Upper lobe of left lung (tissue), 4 donors: ENCODE results near the gene DUSP18.

Source experiments
- EP300 ChIP-seq, 4 donors: sonication (generic); formaldehyde crosslinking; IDR thresholded peaks; one replicate each; pipeline ENCODE4 v1.5.1; 2017; ENCODE audit warnings: antibody characterized with exemption in 4 of 4, control low read depth in 2 of 4
- TF ChIP-seq, protein P1 (sequence below), 6 experiments: fragments of 450-650 bp in 4 of 6; fragments of 200-600 bp in 2 of 6; sonication (generic) in 2 of 6; IDR thresholded peaks; one replicate each; pipeline ENCODE4 v1.5.1; 2016 to 2019; ENCODE audit warnings: antibody characterized with exemption in 6 of 6

DNA sequence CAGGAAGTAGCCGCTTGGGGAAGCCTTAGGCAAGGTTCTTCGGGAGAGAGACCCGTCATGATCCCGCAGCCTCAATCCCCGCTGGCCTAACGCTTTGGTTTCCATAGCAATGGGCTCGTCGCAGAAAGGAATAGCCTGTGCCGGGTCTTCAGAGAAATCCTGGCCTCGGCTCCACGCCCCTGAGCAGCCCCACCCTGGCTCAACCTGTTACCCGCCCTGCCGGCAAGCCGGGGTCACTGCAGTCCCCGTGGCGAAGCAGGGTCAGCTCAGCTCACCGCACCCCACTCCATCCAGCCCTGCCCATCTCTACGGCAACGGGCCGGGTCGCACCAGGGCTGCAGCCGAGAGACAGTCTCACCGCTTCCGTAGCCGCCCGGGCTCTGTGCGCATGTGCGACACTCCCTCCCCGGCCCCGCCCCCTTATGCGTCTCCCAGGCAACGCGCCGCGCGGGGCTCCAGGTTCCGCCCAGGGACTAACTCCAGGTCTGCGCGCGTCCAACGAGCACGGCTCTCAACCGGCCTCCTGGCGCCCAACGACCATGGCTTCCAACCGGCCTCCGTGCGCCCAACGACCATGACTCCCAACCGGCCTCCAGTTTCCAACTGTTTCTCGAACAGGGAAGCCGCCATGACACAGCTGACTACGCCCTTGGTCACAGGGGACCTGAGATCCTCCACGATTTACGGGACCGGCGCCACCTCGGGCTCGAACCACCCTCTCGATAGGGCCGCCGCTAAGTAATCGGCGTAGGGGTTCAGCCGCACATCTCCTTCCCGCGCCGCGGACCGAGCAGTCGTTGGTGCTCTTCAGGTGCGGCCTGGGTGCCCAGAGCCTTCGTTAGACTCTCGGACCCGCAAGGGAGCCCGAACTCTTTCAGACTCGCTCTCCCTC lies at the start of gene DUSP18:
- no peak for TF ChIP-seq EP300 (IDR thresholded peaks at IDR 0.05)
- TF ChIP-seq, protein P1, sequence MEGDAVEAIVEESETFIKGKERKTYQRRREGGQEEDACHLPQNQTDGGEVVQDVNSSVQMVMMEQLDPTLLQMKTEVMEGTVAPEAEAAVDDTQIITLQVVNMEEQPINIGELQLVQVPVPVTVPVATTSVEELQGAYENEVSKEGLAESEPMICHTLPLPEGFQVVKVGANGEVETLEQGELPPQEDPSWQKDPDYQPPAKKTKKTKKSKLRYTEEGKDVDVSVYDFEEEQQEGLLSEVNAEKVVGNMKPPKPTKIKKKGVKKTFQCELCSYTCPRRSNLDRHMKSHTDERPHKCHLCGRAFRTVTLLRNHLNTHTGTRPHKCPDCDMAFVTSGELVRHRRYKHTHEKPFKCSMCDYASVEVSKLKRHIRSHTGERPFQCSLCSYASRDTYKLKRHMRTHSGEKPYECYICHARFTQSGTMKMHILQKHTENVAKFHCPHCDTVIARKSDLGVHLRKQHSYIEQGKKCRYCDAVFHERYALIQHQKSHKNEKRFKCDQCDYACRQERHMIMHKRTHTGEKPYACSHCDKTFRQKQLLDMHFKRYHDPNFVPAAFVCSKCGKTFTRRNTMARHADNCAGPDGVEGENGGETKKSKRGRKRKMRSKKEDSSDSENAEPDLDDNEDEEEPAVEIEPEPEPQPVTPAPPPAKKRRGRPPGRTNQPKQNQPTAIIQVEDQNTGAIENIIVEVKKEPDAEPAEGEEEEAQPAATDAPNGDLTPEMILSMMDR (IDR thresholded peaks at IDR 0.05): peak in 5 of 6 experiments; percentile 45 to 90 (median 72)
